ENCODE results near the gene TBC1D19.

GRCh38 chr4:26726655-26727387, 142.9 kb downstream of the TBC1D19 start:
- TF ChIP-seq CTCF (IDR thresholded peaks at IDR 0.05; ENCODE audit: low read depth, low read length) (no peak), EZH2phosphoT487 (IDR thresholded peaks at IDR 0.05; ENCODE audit: low read depth) (no peak)

Measured in OCI-LY3 (cell line).